A673 (cell line): ENCODE results near the gene IL36G.

ENCODE experiments used
- CTCF ChIP-seq: fragments of 300-800, 200-600 bp; sonication (generic); conservative IDR thresholded peaks from 2 replicates; pipeline ENCODE4 v1.5.1; 2017; ENCODE audit warnings: low read depth, mild to moderate bottlenecking, antibody characterized with exemption, low read length, moderate library complexity, mixed read lengths
- EZH2 ChIP-seq: fragments of 200-600 bp; sonication (generic); IDR thresholded peaks from 2 replicates; pipeline ENCODE4 v1.6.1; 2017; ENCODE audit warnings: borderline replicate concordance, low read depth, mild to moderate bottlenecking, mixed read lengths, antibody characterized with exemption, low read length; ENCODE audit not compliant: poor library complexity, severe bottlenecking

- no peak for TF ChIP-seq CTCF
- TF ChIP-seq EZH2 = no peak
Measured at GRCh38 chr2:113034016-113034415, 56.2 kb downstream of the IL36G start.
